Esophagus muscularis mucosa (tissue), 4 donors: ENCODE data around the gene ZNF638. TPM values are rescaled to one million over a fixed set of nuclear protein-coding genes. Genes with fewer than 3 reads are reported as not detected.

ENCODE experiments used
- DNase-seq: peaks from one replicate; pipeline ENCODE4 v3.0.0-alpha.2; 2017; ENCODE audit errors: extremely low spot score
- H3K27ac ChIP-seq, 4 donors: fragments of 200-600 bp; sonication (generic); replicated peaks in 1 of 4; 1 replicate in 3 of 4; 2 replicates in 1 of 4; pipeline ENCODE4 v1.5.1; 2016 to 2019; ENCODE audit warnings: mild to moderate bottlenecking in 1 of 4
- H3K27me3 ChIP-seq, 4 donors: fragments of 200-600 bp; sonication (generic); one replicate each; pipeline versions ENCODE4 v1.5.1 to v1.6.0; 2016 to 2019
- H3K36me3 ChIP-seq, 4 donors: fragments of 200-600 bp; sonication (generic); one replicate each; pipeline ENCODE4 v1.5.1; 2016 to 2019
- H3K4me1 ChIP-seq, 4 donors: fragments of 200-600 bp; sonication (generic); one replicate each; pipeline ENCODE4 v1.5.1; 2016 to 2019
- H3K4me3 ChIP-seq, 4 donors: fragments of 200-600 bp; sonication (generic); 1 replicate in 2 of 4; 2 replicates in 2 of 4; pipeline ENCODE4 v1.5.1; 2016 to 2019; ENCODE audit warnings: mild to moderate bottlenecking in 4 of 4, moderate library complexity in 1 of 4
- H3K9me3 ChIP-seq, 4 donors: fragments of 200-600 bp; sonication (generic); 1 replicate in 3 of 4; 2 replicates in 1 of 4; pipeline ENCODE4 v1.5.1; 2016 to 2019
- EP300 ChIP-seq: sonication (generic); formaldehyde crosslinking; IDR thresholded peaks from one replicate; pipeline ENCODE4 v1.6.1; 2017; ENCODE audit warnings: antibody characterized with exemption
- POLR2A ChIP-seq: fragments of 450-650 bp; IDR thresholded peaks from one replicate; pipeline ENCODE4 v1.6.1; 2017; ENCODE audit warnings: antibody characterized with exemption, moderate library complexity, mild to moderate bottlenecking, low read depth
- POLR2AphosphoS5 ChIP-seq, 2 donors: sonication (generic); formaldehyde crosslinking; IDR thresholded peaks; one replicate each; pipeline ENCODE4 v1.6.1; 2017; ENCODE audit warnings: antibody characterized with exemption in 2 of 2
- WGBS: methylation state at CpG from one replicate; pipeline ENCODE4 v1.1.5; 2018; 5-methylcytosine and 5-hydroxymethylcytosine counted together
- intact Hi-C: fragments of 100-400 bp; cut with DNase I; formaldehyde crosslinking; loops from one replicate; pipeline ENCODE4 v1.15.1; 2023
- total RNA-seq, 4 donors: library from RNA; depleted of rRNA; stranded (reverse); fragments of >200 nt; gene quantifications; one replicate each; pipeline versions ENCODE4 v1.1.0 to v1.2.1, GENCODE V29; 2016
- TF ChIP-seq, protein P1 (sequence below), 3 experiments: fragments of 200-600 bp in 2 of 3; fragments of 450-650 bp in 1 of 3; sonication (generic) in 2 of 3; IDR thresholded peaks; one replicate each; pipeline ENCODE4 v1.5.1; 2017 to 2019; ENCODE audit warnings: antibody characterized with exemption in 3 of 3, mild to moderate bottlenecking in 2 of 3, moderate library complexity in 1 of 3

Gene ZNF638
- total RNA-seq, 4 donors from 2014 or later: 77.1 to 132 (median 86.4) TPM

DNA sequence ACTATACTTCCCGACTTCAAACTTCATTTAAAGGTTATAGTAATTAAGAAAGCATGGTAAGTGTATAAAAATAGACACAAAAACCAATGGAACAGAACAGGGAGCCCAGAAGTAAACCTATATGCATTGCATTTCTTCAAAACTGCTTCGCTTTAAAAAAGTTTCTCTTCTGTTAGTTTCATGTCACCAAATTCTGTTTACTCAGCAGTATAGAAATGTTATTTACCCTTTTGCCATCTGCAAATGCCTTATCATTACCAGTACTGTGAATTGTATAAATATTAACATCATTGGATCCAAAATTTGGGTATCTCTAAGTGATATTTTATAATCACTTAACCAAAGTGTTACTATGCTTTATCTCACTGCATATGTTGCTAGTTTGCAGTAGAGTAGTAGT is 45.9 kb upstream of the ZNF638 start:
- H3K4me3 ChIP-seq: no peak overlapping the region
- H3K36me3 ChIP-seq: no peaks in the 10 kb centered on the region
- no peak for DNase-seq
- H3K4me1 ChIP-seq: peaks cover 0 to 7% (median 0%) of the 10 kb centered on the region in 4 donors
- H3K27me3 ChIP-seq: peaks cover 0 to 55% (median 0%) of the 10 kb centered on the region in 4 donors
- TF ChIP-seq, protein P1, sequence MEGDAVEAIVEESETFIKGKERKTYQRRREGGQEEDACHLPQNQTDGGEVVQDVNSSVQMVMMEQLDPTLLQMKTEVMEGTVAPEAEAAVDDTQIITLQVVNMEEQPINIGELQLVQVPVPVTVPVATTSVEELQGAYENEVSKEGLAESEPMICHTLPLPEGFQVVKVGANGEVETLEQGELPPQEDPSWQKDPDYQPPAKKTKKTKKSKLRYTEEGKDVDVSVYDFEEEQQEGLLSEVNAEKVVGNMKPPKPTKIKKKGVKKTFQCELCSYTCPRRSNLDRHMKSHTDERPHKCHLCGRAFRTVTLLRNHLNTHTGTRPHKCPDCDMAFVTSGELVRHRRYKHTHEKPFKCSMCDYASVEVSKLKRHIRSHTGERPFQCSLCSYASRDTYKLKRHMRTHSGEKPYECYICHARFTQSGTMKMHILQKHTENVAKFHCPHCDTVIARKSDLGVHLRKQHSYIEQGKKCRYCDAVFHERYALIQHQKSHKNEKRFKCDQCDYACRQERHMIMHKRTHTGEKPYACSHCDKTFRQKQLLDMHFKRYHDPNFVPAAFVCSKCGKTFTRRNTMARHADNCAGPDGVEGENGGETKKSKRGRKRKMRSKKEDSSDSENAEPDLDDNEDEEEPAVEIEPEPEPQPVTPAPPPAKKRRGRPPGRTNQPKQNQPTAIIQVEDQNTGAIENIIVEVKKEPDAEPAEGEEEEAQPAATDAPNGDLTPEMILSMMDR (IDR thresholded peaks at IDR 0.05): no peak
- TF ChIP-seq POLR2A: no peak
- TF ChIP-seq EP300: no peak
- no peak for TF ChIP-seq POLR2AphosphoS5 (IDR thresholded peaks at IDR 0.05)
- H3K27ac ChIP-seq: no peak overlapping the region
- intact Hi-C loops: no loop called here
- H3K9me3 ChIP-seq: no peaks in the 10 kb centered on the region
- 92% methylated on average over 2 of the region's 2 CpGs for WGBS

DNA sequence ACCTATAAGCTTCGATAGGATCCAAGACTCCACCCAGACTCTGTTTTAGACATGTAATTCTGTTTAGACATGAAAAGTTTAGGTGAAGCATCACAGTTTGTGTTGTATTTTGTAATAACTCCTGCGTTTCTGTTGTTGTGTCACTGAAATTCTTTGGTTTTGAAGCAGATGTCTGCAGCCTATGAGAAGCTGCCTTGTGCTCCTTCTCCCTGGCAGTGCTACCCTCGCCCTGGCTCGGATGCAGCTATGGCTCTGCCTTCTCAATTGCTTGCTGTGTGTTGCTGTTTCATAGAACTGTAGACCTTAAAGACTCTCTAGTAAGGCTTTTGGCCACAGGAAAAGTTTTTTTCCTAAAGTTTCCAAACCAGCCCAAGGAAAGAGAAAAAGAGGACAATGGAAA is 40.2 kb upstream of the ZNF638 start:
- intact Hi-C loops: no loop called here
- H3K9me3 ChIP-seq: no peaks in the 10 kb centered on the region
- 72% methylated on average over 4 of the region's 4 CpGs for WGBS
- H3K36me3 ChIP-seq: no peaks in the 10 kb centered on the region
- peak overlapping the region in 1 of 4 donors; percentile 3 for H3K4me3 ChIP-seq
- peaks cover 0 to 15% (median 0%) of the 10 kb centered on the region in 4 donors for H3K27me3 ChIP-seq
- H3K4me1 ChIP-seq: peaks cover 0 to 6% (median 0%) of the 10 kb centered on the region in 4 donors
- TF ChIP-seq POLR2AphosphoS5 (IDR thresholded peaks at IDR 0.05): no peak
- TF ChIP-seq, protein P1 (IDR thresholded peaks at IDR 0.05): no peak
- TF ChIP-seq POLR2A: no peak
- TF ChIP-seq EP300: no peak
- no peak overlapping the region for H3K27ac ChIP-seq
- DNase-seq: no peak

DNA sequence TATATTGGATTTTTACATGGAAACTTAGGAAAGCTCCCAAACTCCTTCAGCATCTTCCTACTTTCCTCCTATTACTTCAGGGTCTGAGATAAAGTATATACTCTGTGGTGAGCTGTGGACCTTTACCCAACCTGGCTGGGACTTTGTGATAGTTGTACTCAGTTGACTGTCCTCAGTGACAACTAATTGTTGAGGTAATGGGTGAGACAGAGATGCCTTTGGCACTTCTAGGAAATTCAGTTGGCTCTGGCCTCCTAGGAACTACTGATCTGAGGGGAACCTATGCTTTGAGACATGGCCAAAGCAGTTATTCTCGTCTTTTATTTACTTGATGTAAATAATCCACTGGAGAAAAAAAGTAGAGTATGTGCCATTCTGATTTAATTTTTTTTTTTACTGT is 39.4 kb upstream of the ZNF638 start:
- no peak overlapping the region for H3K27ac ChIP-seq

DNA sequence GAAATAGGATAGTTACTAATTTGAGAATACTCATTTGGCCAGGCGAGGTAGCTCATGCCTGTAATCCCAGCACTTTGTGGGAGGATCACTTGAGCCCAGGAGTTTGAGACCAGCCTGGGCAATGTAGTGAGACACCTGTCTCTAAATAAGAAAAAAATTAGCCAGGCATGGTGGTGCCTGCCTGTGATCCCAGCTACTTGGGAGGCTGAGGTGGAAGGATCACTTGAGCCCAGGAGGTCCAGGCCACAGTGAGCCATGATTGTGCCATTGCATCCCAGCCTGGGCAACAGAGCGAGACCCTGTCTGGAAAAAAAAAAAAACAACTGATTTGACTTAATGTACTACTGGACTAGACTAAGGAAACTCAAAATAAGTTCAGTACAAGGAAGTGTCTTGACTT is 32.7 kb upstream of the ZNF638 start:
- 76% methylated on average over 2 of the region's 2 CpGs for WGBS
- Histone ChIP-seq H3K36me3 (no peaks in the 10 kb centered on the region), H3K27me3 (no peaks in the 10 kb centered on the region), H3K27ac (no peak overlapping the region), H3K4me3 (no peak overlapping the region), H3K9me3 (no peaks in the 10 kb centered on the region), H3K4me1 (no peaks in the 10 kb centered on the region)
- TF ChIP-seq POLR2AphosphoS5 (IDR thresholded peaks at IDR 0.05) (no peak), EP300 (no peak), POLR2A (no peak)
- TF ChIP-seq, protein P1 (IDR thresholded peaks at IDR 0.05): no peak
- intact Hi-C loops: loop anchor here (2.0 kb wide), 1 partner anchor 210 kb away; no protein-coding TSS in a partner anchor
- no peak for DNase-seq

More for the DNA sequence above, 39.4 kb upstream of the ZNF638 start:
- Histone ChIP-seq H3K4me1 (peaks cover 0 to 6% (median 0%) of the 10 kb centered on the region in 4 donors), H3K36me3 (no peaks in the 10 kb centered on the region), H3K27me3 (peaks cover 0 to 10% (median 0%) of the 10 kb centered on the region in 4 donors), H3K4me3 (no peak overlapping the region), H3K9me3 (no peaks in the 10 kb centered on the region)
- TF ChIP-seq, protein P1 (IDR thresholded peaks at IDR 0.05): no peak
- no peak for TF ChIP-seq POLR2AphosphoS5 (IDR thresholded peaks at IDR 0.05)
- no peak for TF ChIP-seq POLR2A
- no peak for TF ChIP-seq EP300
- DNase-seq: no peak
- intact Hi-C loops: no loop called here
- WGBS: 73% methylated on average over 1 of the region's 1 CpG

GRCh38 chr2:71299507-71299906 is 32.1 kb upstream of the ZNF638 start:
- TF ChIP-seq POLR2AphosphoS5 (IDR thresholded peaks at IDR 0.05) (no peak), EP300 (no peak), POLR2A (no peak)
- TF ChIP-seq, protein P1 (IDR thresholded peaks at IDR 0.05): peak; percentile 65 to 79 (median 76)
- intact Hi-C loops: loop anchor here (2.0 kb wide), 1 partner anchor 209 kb away; no protein-coding TSS in a partner anchor
- Histone ChIP-seq H3K4me3 (no peak overlapping the region), H3K27me3 (no peaks in the 10 kb centered on the region), H3K9me3 (no peaks in the 10 kb centered on the region), H3K4me1 (no peaks in the 10 kb centered on the region), H3K36me3 (no peaks in the 10 kb centered on the region), H3K27ac (no peak overlapping the region)
- no peak for DNase-seq
- WGBS: 71% methylated on average over 2 of the region's 2 CpGs
